K562 (cell line): Measurements from ENCODE around the gene ANO2. TPM values are rescaled to one million over a fixed set of nuclear protein-coding genes. Genes with fewer than 3 reads are reported as not detected.

ENCODE experiments used
- GABPB1 ChIP-seq: sonication (generic); formaldehyde crosslinking; IDR thresholded peaks from 2 replicates; pipeline ENCODE4 v1.8.0; 2022; ENCODE audit warnings: mild to moderate bottlenecking, missing genetic modification reagents
- KAT8 ChIP-seq: fragments of 450-650 bp; IDR thresholded peaks from 2 replicates; pipeline ENCODE4 v1.6.1; 2016; ENCODE audit warnings: low read depth, mild to moderate bottlenecking
- MAFK ChIP-seq: IDR thresholded peaks from 2 replicates; pipeline ENCODE4 v1.6.1; 2011; ENCODE audit warnings: low read length, improper control_type of control experiment
- MLX ChIP-seq, 2 experiments: fragments of 450-650 bp in 1 of 2; sonication (generic) in 1 of 2; formaldehyde crosslinking; conservative IDR thresholded peaks; 2 replicates each; pipeline versions ENCODE4 v1.4.0 to v1.8.1; 2020 to 2022; ENCODE audit warnings: mild to moderate bottlenecking in 1 of 2, missing genetic modification reagents in 1 of 2
- MYC ChIP-seq, 2 experiments: fragments of 250-450 bp in 1 of 2; sonication (Bioruptor Pico) in 1 of 2; IDR thresholded peaks; 2 replicates each; pipeline versions ENCODE4 v1.5.1 to v1.6.1; 2012 to 2021; ENCODE audit warnings: low read depth in 2 of 2, borderline replicate concordance in 1 of 2, improper control_type of control experiment in 1 of 2, low read length in 1 of 2, mild to moderate bottlenecking in 1 of 2, moderate library complexity in 1 of 2
- NEUROD1 ChIP-seq: fragments of 150-350 bp; IDR thresholded peaks from 2 replicates; pipeline ENCODE4 v1.6.1; 2014; ENCODE audit warnings: borderline replicate concordance, low read length, low read depth; ENCODE audit not compliant: partially characterized antibody
- NR2F6 ChIP-seq: fragments of 450-650 bp; formaldehyde crosslinking; IDR thresholded peaks from 2 replicates; pipeline ENCODE4 v1.4.0; 2020; ENCODE audit warnings: mild to moderate bottlenecking
- RAD21 ChIP-seq, 2 experiments: fragments of 250-450 bp in 1 of 2; fragments of 450-650 bp in 1 of 2; sonication (Bioruptor Pico) in 1 of 2; formaldehyde crosslinking in 1 of 2; IDR thresholded peaks in 1 of 2; conservative IDR thresholded peaks in 1 of 2; 2 replicates each; pipeline versions ENCODE4 v1.4.0 to v1.8.0; 2020 to 2022; ENCODE audit warnings: mild to moderate bottlenecking in 2 of 2, moderate library complexity in 1 of 2
- RBM14 ChIP-seq: fragments of 200-400 bp; formaldehyde crosslinking; IDR thresholded peaks from 2 replicates; pipeline ENCODE4 v1.6.1; 2018; ENCODE audit warnings: low read depth, mild to moderate bottlenecking, low read length, moderate library complexity, borderline replicate concordance; ENCODE audit not compliant: insufficient read depth
- RBM15 ChIP-seq: fragments of 200-400 bp; formaldehyde crosslinking; IDR thresholded peaks from 2 replicates; pipeline ENCODE4 v1.6.1; 2018; ENCODE audit warnings: mild to moderate bottlenecking, low read length, moderate library complexity; ENCODE audit not compliant: insufficient read depth
- REST ChIP-seq, 2 experiments: fragments of 450-650 bp; formaldehyde crosslinking in 1 of 2; IDR thresholded peaks; 2 replicates each; pipeline versions ENCODE4 v1.4.0 to v1.6.1; 2014 to 2020; ENCODE audit warnings: mild to moderate bottlenecking in 2 of 2, borderline replicate concordance in 1 of 2, low read depth in 1 of 2
- SMC3 ChIP-seq: conservative IDR thresholded peaks from 2 replicates; pipeline ENCODE4 v1.6.1; 2011; ENCODE audit warnings: low read depth, low read length, improper control_type of control experiment; ENCODE audit not compliant: insufficient read depth
- STAG1 ChIP-seq: sonication (generic); formaldehyde crosslinking; IDR thresholded peaks from 2 replicates; pipeline ENCODE4 v1.5.0; 2020; ENCODE audit warnings: missing genetic modification reagents, borderline replicate concordance
- SUPT5H ChIP-seq: fragments of 450-650 bp; IDR thresholded peaks from 2 replicates; pipeline ENCODE4 v1.6.1; 2016
- TAL1 ChIP-seq: fragments of 450-650 bp; IDR thresholded peaks from 2 replicates; pipeline ENCODE4 v1.6.1; 2016; ENCODE audit warnings: mild to moderate bottlenecking
- ZNF143 ChIP-seq: sonication (generic); formaldehyde crosslinking; IDR thresholded peaks from 2 replicates; pipeline ENCODE4 v1.9.0; 2022; ENCODE audit warnings: mild to moderate bottlenecking, missing genetic modification reagents
- ZNF23 ChIP-seq: fragments of 250-450 bp; sonication (Bioruptor Pico); IDR thresholded peaks from 2 replicates; pipeline ENCODE4 v1.4.0; 2020; ENCODE audit warnings: mild to moderate bottlenecking
- ZNF830 ChIP-seq: fragments of 250-450 bp; sonication (Bioruptor Pico); IDR thresholded peaks from 2 replicates; pipeline ENCODE4 v1.5.0; 2021; ENCODE audit warnings: mild to moderate bottlenecking
- polyA plus RNA-seq, 8 experiments: library from polyadenylated mRNA; depleted of rRNA in 4 of 8; stranded (reverse) in 5 of 8; unstranded in 3 of 8; fragments of >200 nt; fragmentation: Nextera tagmentation in 2 of 8; fragmentation: Illumina TruSeq in 1 of 8; extraction: Ambion mirVana in 2 of 8; extraction: Trizol in 1 of 8; gene quantifications; 2 replicates each; pipeline versions ENCODE4 v1.2.1 to v1.2.3, GENCODE V29; 2011 to 2014; ENCODE audit warnings: inconsistent platforms in 1 of 8, missing spikeins in 1 of 8
- total RNA-seq, 7 experiments: library from RNA; depleted of rRNA in 6 of 7; stranded (reverse); fragments of >200 nt in 6 of 7; fragmentation: Illumina TruSeq in 2 of 7; extraction: Trizol in 2 of 7; gene quantifications; 2 replicates each; pipeline versions ENCODE4 v1.2.1 to v1.2.3, GENCODE V29; 2011 to 2021; ENCODE audit warnings: low replicate concordance in 1 of 7

Gene ANO2
- total and polyA plus RNA-seq, 9 of the 15 experiments (the other 6 are each of a cell fraction or from before 2014, with no cell fraction given): 0.64 TPM; not detected in 8

- TF ChIP-seq RBM15 (no peak), ZNF23 (CRISPR knock-in tag) (no peak), REST (IDR thresholded peaks at IDR 0.05; ENCODE audit: borderline replicate concordance) (peak; percentile 69), REST (CRISPR knock-in tag; IDR thresholded peaks at IDR 0.05; ENCODE audit: low read depth) (no peak), ZNF830 (no peak), MLX (CRISPR knock-in tag; conservative IDR thresholded peaks at IDR 0.05) (no peak), MAFK (no peak), ZNF143 (CRISPR knock-in tag) (no peak), NEUROD1 (no peak), NR2F6 (CRISPR knock-in tag) (no peak), KAT8 (no peak), RAD21 (CRISPR knock-in tag; conservative IDR thresholded peaks at IDR 0.05 in 1 of 2, IDR thresholded peaks at IDR 0.05 in 1 of 2) (peak; percentile 61 to 85), RBM14 (no peak), MYC (IDR thresholded peaks at IDR 0.05; ENCODE audit: low read depth, low read length) (0 out of 2 replicates have a peak, but pooled peaks have one; percentile 19), MYC (CRISPR knock-in tag; IDR thresholded peaks at IDR 0.05; ENCODE audit: borderline replicate concordance, low read depth) (no peak), SMC3 (peak; percentile 77), GABPB1 (CRISPR knock-in tag) (no peak), STAG1 (peak; percentile 74; the same call in 1 of the 2 replicates), SUPT5H (no peak), TAL1 (no peak)
Observed at GRCh38 chr12:5988659-5989116, 43.6 kb upstream of the ANO2 start (continued).
